Activated naive CD4-positive, alpha-beta T cell treated with anti-CD3 and anti-CD28 coated beads for 36 hours (primary cell): Measurements from ENCODE around the gene SLTM. TPM values are rescaled to one million over a fixed set of nuclear protein-coding genes. Genes with fewer than 3 reads are reported as not detected.
"Not testable (repeated sequence)": the region's sequence is repeated elsewhere in the genome, so short reads cannot be mapped to it uniquely, and the experiment has no call there.

Experiments
- CTCF ChIA-PET: fragments of 350-600 bp; sonication (Branson Sonifier 250); formaldehyde crosslinking; loops from one replicate; lab custom pipeline; 2021; ENCODE audit warnings: antibody characterized with exemption; lab: Charles Lee
- DNase-seq: peaks from one replicate; pipeline ENCODE4 v3.0.0-alpha.2; 2020
- H3K27ac Mint-ChIP-seq: one replicate; pipeline ENCODE4 v1.8.0; 2021; ENCODE audit warnings: mild to moderate bottlenecking, mixed read lengths
- H3K27me3 Mint-ChIP-seq: one replicate; pipeline ENCODE4 v1.8.0; 2021; ENCODE audit warnings: low read depth, mixed read lengths
- H3K36me3 Mint-ChIP-seq: one replicate; pipeline ENCODE4 v1.8.0; 2021; ENCODE audit warnings: low read depth, mixed read lengths
- H3K4me1 Mint-ChIP-seq: one replicate; pipeline ENCODE4 v1.8.0; 2021; ENCODE audit warnings: low read depth, mixed read lengths
- H3K4me3 Mint-ChIP-seq: one replicate; pipeline ENCODE4 v1.8.0; 2021; ENCODE audit warnings: mild to moderate bottlenecking, moderate library complexity, mixed read lengths
- H3K9me3 Mint-ChIP-seq: one replicate; pipeline ENCODE4 v1.8.0; 2021; ENCODE audit warnings: mixed read lengths
- intact Hi-C: fragments of 100-400 bp; cut with micrococcal nuclease; formaldehyde crosslinking; loops from one replicate; pipeline ENCODE4 v1.15.1; 2023
- total RNA-seq, 2 experiments: library from RNA; stranded (reverse); gene quantifications; one replicate each; pipeline ENCODE4 v1.2.3, GENCODE V29; 2021

The SLTM gene
- total RNA-seq, 2 experiments from 2014 or later, result 52.0 to 56.0 TPM

DNA sequence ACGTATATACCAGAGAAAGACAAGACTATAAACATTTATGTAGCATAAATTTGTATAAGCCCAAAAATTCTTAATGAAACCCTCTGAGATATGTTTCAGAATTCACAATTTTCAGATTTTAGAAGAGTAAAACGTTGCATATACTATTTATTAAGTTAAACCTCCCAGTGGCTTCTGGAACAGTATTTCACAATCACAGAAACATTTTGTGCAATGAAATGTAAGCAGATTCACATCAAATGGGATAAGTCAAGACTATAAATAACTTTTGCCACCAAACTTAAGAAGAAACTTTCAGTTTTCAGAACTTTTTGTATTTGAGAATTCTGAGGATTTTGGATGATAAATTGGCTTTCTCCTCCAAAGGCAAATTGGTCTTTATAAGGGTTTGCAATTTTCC, 9.2 kb downstream of the SLTM start:
- H3K4me1 Mint-ChIP-seq, result peaks cover 24% of the 10 kb centered on the region
- CTCF ChIA-PET, result no interaction called here
- no peak overlapping the region for H3K27ac Mint-ChIP-seq
- no peaks in the 10 kb centered on the region for H3K9me3 Mint-ChIP-seq
- DNase-seq, result no peak
- H3K27me3 Mint-ChIP-seq, result no peaks in the 10 kb centered on the region
- H3K36me3 Mint-ChIP-seq, result peaks cover 24% of the 10 kb centered on the region
- intact Hi-C loops, result no loop called here
- H3K4me3 Mint-ChIP-seq, result no peak overlapping the region

GRCh38 chr15:58923696-58924300, 9.7 kb downstream of the SLTM start:
- H3K27ac Mint-ChIP-seq, result no peak overlapping the region
- CTCF ChIA-PET, result no interaction called here
- DNase-seq, result no peak
- H3K4me1 Mint-ChIP-seq, result peaks cover 24% of the 10 kb centered on the region
- H3K9me3 Mint-ChIP-seq, result no peaks in the 10 kb centered on the region
- intact Hi-C loops, result no loop called here
- H3K4me3 Mint-ChIP-seq, result no peak overlapping the region
- H3K27me3 Mint-ChIP-seq, result no peaks in the 10 kb centered on the region
- H3K36me3 Mint-ChIP-seq, result peaks cover 22% of the 10 kb centered on the region

DNA sequence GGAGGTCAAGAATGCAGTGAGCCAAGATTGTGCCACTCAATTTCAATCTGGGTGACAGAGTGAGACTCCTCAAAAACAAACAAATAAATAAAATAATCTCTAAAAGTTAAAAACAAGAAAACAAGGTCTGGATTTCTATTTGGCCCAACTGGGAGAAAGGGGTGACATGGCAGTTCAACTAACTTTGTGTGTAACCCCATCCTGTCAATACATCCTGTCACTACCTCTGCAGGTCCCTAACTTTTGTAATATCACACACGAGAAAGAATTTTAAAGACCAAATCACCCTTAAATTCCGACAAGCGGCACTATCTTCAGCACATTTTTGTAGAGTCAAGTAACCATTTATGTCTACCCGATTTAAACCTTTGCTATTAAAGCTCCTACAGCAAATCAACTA, 10.2 kb downstream of the SLTM start:
- CTCF ChIA-PET, result no interaction called here
- Mint-ChIP-seq H3K9me3 (no peaks in the 10 kb centered on the region), H3K36me3 (peaks cover 22% of the 10 kb centered on the region), H3K27ac (no peak overlapping the region), H3K4me3 (no peak overlapping the region), H3K4me1 (peaks cover 25% of the 10 kb centered on the region), H3K27me3 (no peaks in the 10 kb centered on the region)
- intact Hi-C loops, result no loop called here
- DNase-seq, result no peak

DNA sequence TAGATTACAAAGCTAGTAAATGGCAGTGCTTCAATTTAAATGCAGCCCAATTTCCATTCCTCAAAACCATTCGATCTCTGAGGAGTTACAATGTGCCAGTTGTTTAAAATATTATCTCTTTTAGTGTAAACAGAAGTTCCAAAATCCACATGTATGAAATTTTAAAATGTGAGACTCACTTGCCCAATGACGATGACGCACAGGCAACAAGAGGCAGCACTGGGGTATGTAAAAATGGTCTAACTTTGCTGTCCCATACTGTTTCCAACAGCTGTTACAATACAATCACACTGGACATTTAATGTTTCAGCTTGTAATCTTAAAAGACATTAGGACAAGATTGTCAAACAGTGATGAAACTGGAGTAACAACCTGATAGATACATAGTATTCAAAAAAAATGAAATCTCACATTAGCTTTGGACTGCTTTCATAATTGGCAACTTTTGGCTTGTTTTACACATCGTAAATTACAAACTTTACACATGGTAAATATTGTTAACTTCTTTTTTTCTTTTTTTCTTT, 12.2 kb downstream of the SLTM start:
- Mint-ChIP-seq H3K4me1 (peaks cover 15% of the 10 kb centered on the region), H3K27me3 (no peaks in the 10 kb centered on the region), H3K36me3 (peaks cover 17% of the 10 kb centered on the region), H3K9me3 (no peaks in the 10 kb centered on the region), H3K27ac (no peak overlapping the region), H3K4me3 (no peak overlapping the region)
- DNase-seq, result no peak
- intact Hi-C loops, result no loop called here
- CTCF ChIA-PET, result interaction anchor here (0.6 kb wide), 1 partner anchor 11 kb away, joined by 4 read pairs; no protein-coding TSS in a partner anchor

DNA sequence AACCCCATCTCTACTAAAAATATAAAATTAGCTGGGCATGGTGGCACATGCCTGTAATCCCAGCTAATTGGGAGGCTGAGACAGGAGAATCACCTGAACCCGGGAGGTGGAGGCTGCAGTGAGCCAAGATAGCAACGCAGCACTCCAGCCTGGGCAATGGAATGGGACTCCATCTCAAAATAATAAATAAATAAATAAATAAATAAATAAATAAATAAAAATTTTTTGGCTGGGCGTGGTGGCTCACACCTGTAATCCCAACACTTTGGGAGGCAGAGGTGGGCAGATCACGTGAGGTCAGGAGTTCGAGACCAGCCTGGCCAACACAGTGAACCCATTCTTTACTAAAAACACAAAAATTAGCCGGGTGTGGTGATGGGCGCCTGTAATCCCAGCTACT, 13.0 kb downstream of the SLTM start:
- H3K27ac Mint-ChIP-seq, result not testable (repeated sequence)
- peaks cover 14% of the 10 kb centered on the region for H3K4me1 Mint-ChIP-seq

DNA sequence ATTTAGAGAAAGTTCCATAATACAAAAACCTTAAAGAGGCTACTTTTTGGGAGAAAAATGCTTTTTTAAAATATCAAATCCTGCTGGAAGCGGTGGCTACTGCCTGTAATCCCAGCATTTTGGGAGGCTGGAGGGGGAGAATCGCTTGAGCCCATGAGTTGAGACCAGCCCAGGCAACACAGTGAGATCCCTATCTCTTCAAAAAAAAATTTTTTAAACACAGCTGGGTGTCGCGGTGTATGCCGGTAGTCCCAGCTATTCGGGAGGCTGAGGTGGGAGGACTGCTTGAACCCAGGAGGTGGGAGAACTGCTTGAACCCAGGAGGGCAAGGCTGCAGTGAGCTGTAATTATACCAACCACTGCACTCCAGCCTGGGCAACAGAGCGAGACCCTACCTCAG, 14.2 kb downstream of the SLTM start:
- H3K36me3 Mint-ChIP-seq, result peaks cover 23% of the 10 kb centered on the region
- no peaks in the 10 kb centered on the region for H3K9me3 Mint-ChIP-seq
- no peaks in the 10 kb centered on the region for H3K27me3 Mint-ChIP-seq
- H3K27ac Mint-ChIP-seq, result no peak overlapping the region
- CTCF ChIA-PET, result no interaction called here
- no peak for DNase-seq
- H3K4me1 Mint-ChIP-seq, result peaks cover 19% of the 10 kb centered on the region
- intact Hi-C loops, result no loop called here
- no peak overlapping the region for H3K4me3 Mint-ChIP-seq

More for the DNA sequence above, 13.0 kb downstream of the SLTM start:
- H3K9me3 Mint-ChIP-seq, H3K4me3 Mint-ChIP-seq, H3K27me3 Mint-ChIP-seq, DNase-seq, intact Hi-C loops: not testable (repeated sequence)
- H3K36me3 Mint-ChIP-seq, result peaks cover 16% of the 10 kb centered on the region
- CTCF ChIA-PET, result interaction anchor here (0.6 kb wide), 1 partner anchor 34 kb away, joined by 4 read pairs; no protein-coding TSS in a partner anchor

DNA sequence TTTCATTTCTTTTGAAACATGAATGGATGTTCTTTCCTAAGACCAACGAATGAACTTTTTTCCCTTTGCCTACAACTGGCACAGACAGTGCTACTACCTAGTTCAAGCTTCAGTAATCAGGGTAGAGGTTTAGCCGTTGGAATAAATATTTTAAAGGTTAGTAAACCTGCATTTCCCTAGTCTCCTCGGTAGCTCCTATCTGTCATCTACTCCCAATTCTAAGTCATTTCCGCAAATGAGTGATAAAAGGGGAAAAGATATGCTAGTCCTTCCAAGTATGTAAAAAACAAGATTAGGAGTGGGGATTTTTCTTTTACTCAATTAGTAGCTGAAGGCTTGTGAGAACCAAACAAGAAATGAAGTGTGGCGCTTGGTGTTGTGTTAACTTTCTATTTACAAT, 15.2 kb downstream of the SLTM start:
- Mint-ChIP-seq H3K27me3 (no peaks in the 10 kb centered on the region), H3K36me3 (peaks cover 28% of the 10 kb centered on the region), H3K4me1 (peaks cover 16% of the 10 kb centered on the region), H3K9me3 (no peaks in the 10 kb centered on the region), H3K27ac (no peak overlapping the region), H3K4me3 (no peak overlapping the region)
- no peak for DNase-seq
- intact Hi-C loops, result no loop called here
- CTCF ChIA-PET, result no interaction called here

- H3K4me3 Mint-ChIP-seq, H3K9me3 Mint-ChIP-seq, intact Hi-C loops, H3K27ac Mint-ChIP-seq, DNase-seq, CTCF ChIA-PET, H3K27me3 Mint-ChIP-seq: not testable (repeated sequence)
- Mint-ChIP-seq H3K4me1 (peaks cover 16% of the 10 kb centered on the region), H3K36me3 (peaks cover 26% of the 10 kb centered on the region)
Measured at GRCh38 chr15:58917613-58918129, 15.8 kb downstream of the SLTM start.

DNA sequence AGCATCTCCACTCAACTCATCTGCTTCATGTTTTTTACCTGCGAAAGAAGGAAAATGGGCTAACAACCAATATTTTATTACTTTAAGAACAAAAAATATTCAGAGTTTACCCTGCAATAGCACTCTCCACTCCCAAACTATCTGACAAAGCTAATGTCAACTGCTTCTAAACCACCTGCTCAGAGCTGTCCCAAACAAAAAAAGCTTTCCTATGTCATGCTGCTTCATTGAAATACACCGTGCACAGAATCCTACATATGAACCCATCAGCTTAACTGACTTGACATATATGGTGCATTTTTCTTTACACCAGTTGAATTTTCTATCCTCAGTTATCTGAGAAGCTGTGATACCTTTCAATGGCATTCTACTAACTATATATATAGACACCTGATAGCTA, 16.5 kb downstream of the SLTM start:
- no peak for DNase-seq
- intact Hi-C loops, result no loop called here
- H3K36me3 Mint-ChIP-seq, result peaks cover 26% of the 10 kb centered on the region
- peaks cover 16% of the 10 kb centered on the region for H3K4me1 Mint-ChIP-seq
- H3K27me3 Mint-ChIP-seq, result no peaks in the 10 kb centered on the region
- CTCF ChIA-PET, result interaction anchor here (0.7 to 1.0 kb wide), 2 partner anchors 11 to 15 kb away, joined by 3 read pairs; no protein-coding TSS in a partner anchor
- H3K27ac Mint-ChIP-seq, result no peak overlapping the region
- no peak overlapping the region for H3K4me3 Mint-ChIP-seq
- H3K9me3 Mint-ChIP-seq, result no peaks in the 10 kb centered on the region

DNA sequence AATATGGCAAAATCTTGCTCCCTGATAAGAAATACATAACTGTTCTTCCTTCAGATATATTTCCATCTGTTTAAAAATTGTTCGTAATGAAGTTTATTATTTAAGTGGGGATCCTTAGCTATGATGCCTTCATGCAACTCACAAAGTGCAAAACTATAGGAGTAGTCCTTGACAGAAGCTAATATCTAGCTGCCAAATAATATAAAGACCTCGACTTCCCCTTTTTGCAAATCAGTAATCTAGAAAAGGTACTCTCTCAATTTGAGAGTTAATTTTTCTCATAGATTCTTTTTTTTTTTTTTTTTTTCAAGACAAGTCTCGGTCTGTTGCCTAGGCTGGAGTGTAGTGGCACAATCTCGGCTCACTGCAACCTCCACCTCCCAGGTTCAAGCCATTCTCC, 23.0 kb downstream of the SLTM start:
- CTCF ChIA-PET, result interaction anchor here (0.6 kb wide), 1 partner anchor 11 kb away, joined by 4 read pairs; no protein-coding TSS in a partner anchor
- H3K4me1 Mint-ChIP-seq, result peaks cover 37% of the 10 kb centered on the region
- no peaks in the 10 kb centered on the region for H3K27me3 Mint-ChIP-seq
- H3K9me3 Mint-ChIP-seq, result no peaks in the 10 kb centered on the region
- intact Hi-C loops, result no loop called here
- H3K36me3 Mint-ChIP-seq, result peaks cover 34% of the 10 kb centered on the region
- H3K4me3 Mint-ChIP-seq, result no peak overlapping the region
- H3K27ac Mint-ChIP-seq, result no peak overlapping the region
- no peak for DNase-seq

- CTCF ChIA-PET, result no interaction called here
- no peak overlapping the region for H3K4me3 Mint-ChIP-seq
- intact Hi-C loops, result no loop called here
- H3K27ac Mint-ChIP-seq, result no peak overlapping the region
- H3K9me3 Mint-ChIP-seq, result no peaks in the 10 kb centered on the region
- no peaks in the 10 kb centered on the region for H3K27me3 Mint-ChIP-seq
- H3K4me1 Mint-ChIP-seq, result peaks cover 34% of the 10 kb centered on the region
- H3K36me3 Mint-ChIP-seq, result peaks cover 31% of the 10 kb centered on the region
- DNase-seq, result no peak
Measured at GRCh38 chr15:58909616-58910015, 23.9 kb downstream of the SLTM start.

GRCh38 chr15:58908550-58909309, 24.7 kb downstream of the SLTM start:
- no peak overlapping the region for H3K4me3 Mint-ChIP-seq
- DNase-seq, result no peak
- intact Hi-C loops, result no loop called here
- CTCF ChIA-PET, result no interaction called here
- H3K27ac Mint-ChIP-seq, result no peak overlapping the region
- peaks cover 26% of the 10 kb centered on the region for H3K36me3 Mint-ChIP-seq
- H3K4me1 Mint-ChIP-seq, result peaks cover 29% of the 10 kb centered on the region
- no peaks in the 10 kb centered on the region for H3K9me3 Mint-ChIP-seq
- no peaks in the 10 kb centered on the region for H3K27me3 Mint-ChIP-seq
